Measurements from ENCODE around the gene CUBN.

The CUBN gene

DNA sequence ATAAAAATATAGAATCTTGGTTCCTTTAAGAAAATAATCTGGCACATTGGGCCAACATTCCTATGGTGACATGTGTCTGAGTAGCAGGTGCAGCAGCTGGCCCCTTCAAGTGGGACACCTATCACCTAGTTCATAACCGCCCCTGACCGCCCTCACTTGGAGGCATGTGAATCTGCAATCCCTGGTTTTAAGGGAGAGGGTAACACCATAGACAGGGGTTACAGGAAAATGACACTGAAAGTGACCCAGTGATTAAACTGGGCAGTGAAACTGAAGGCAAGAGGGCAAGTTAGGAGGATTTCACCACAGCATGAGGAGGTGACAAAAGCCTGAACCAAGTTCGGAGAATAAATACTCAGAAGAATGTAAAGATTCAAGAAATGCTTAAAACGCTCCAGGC lies 313.4 kb downstream of the CUBN start:
- H3K4me3 ChIP-seq (ENCODE audit: low read depth, low read length) = peak overlapping the region; percentile 85
- TF ChIP-seq, protein P1, sequence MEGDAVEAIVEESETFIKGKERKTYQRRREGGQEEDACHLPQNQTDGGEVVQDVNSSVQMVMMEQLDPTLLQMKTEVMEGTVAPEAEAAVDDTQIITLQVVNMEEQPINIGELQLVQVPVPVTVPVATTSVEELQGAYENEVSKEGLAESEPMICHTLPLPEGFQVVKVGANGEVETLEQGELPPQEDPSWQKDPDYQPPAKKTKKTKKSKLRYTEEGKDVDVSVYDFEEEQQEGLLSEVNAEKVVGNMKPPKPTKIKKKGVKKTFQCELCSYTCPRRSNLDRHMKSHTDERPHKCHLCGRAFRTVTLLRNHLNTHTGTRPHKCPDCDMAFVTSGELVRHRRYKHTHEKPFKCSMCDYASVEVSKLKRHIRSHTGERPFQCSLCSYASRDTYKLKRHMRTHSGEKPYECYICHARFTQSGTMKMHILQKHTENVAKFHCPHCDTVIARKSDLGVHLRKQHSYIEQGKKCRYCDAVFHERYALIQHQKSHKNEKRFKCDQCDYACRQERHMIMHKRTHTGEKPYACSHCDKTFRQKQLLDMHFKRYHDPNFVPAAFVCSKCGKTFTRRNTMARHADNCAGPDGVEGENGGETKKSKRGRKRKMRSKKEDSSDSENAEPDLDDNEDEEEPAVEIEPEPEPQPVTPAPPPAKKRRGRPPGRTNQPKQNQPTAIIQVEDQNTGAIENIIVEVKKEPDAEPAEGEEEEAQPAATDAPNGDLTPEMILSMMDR (IDR thresholded peaks at IDR 0.05; ENCODE audit: insufficient read depth, low read length, missing control alignments) = no peak
- ChIA-PET CTCF (interaction anchor here (1.3 kb wide), 1 partner anchor 38 kb away, joined by 3 read pairs; no protein-coding TSS in a partner anchor), POLR2A (no interaction called here)
- DNase-seq (ENCODE audit: low read depth, low spot score) = no peak

- no peak overlapping the region for H3K4me3 ChIP-seq (ENCODE audit: low read depth, low read length)
- TF ChIP-seq, protein P1 (IDR thresholded peaks at IDR 0.05; ENCODE audit: insufficient read depth, low read length, missing control alignments) = no peak
- no peak for DNase-seq (ENCODE audit: low read depth, low spot score)
- POLR2A ChIA-PET = no interaction called here
- CTCF ChIA-PET = interaction anchor here (0.7 to 1.4 kb wide), 4 partner anchors 11 to 1381 kb away, joined by 3 to 5 read pairs (median 4); no protein-coding TSS in a partner anchor
Measured at GRCh38 chr10:16814012-16814411, 315.6 kb downstream of the CUBN start.

DNA sequence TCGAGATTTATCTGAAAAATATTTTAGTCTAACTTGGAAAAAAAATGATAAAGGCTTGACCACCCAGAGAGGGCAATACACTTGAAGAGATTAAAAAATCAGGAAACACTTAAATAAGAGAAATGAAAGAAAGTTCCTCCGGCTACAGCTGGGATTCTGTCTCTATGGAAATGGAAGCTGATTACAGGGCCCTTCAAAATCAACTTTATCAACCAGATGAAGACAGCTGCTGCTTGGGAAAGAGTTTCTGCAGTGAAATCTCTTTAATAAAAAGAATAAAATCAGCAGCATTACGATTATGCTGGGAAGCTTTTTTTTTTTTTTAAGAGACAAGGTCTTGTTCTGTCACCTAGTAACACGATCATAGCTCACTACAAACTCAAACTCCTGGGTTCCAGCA lies 316.9 kb downstream of the CUBN start:
- no peak for DNase-seq (ENCODE audit: low read depth, low spot score)
- TF ChIP-seq, protein P1 (IDR thresholded peaks at IDR 0.05; ENCODE audit: insufficient read depth, low read length, missing control alignments) = no peak
- H3K4me3 ChIP-seq (ENCODE audit: low read depth, low read length) = no peak overlapping the region
- POLR2A ChIA-PET = no interaction called here
- CTCF ChIA-PET = interaction anchor here (1.1 kb wide), 1 partner anchor 910 kb away, joined by 4 read pairs; no protein-coding TSS in a partner anchor

DNA sequence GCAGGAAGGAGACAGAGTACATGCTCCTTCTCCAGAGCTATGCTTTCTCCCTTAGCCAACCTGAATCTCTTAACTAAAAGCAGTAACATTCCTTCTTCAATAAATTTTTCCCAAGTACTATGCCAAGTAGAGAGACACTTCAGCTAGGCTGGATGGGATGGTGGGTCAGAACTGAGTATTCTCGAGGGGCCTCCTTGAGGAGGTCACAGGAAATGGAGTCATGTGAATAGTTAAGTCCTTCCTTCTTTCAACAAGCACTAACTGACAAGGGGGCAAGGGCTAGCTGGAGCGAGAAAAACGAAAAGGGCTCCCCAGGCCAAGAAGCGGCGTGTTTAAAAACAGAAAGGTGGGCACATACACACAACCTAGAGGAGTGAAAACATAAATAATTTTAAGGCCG lies 317.8 kb downstream of the CUBN start:
- POLR2A ChIA-PET = no interaction called here
- TF ChIP-seq, protein P1 (IDR thresholded peaks at IDR 0.05; ENCODE audit: insufficient read depth, low read length, missing control alignments) = no peak
- CTCF ChIA-PET = interaction anchor here (1.1 kb wide), 1 partner anchor 909 kb away, joined by 4 read pairs; no protein-coding TSS in a partner anchor

DNA sequence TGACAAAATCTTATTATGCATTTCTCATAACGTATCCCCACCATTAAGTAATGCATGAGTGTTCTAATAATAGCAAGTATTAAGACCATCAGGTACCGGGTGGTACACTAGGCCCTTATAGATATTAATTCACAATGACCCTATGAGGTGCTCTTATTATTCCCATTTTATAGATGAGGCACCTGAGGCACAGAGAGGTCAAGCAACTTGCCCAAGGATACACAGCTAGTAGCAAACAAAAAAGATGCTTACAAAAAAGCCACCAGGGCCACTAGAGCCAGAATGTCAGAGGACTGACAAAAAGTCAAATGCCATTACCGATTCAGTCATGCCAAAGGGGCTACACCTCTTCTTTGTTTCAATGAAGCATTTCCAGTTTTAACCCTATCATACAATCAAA lies 318.3 kb downstream of the CUBN start:
- H3K4me3 ChIP-seq (ENCODE audit: low read depth, low read length) = no peak overlapping the region
- ChIA-PET CTCF (interaction anchor here (1.1 kb wide), 1 partner anchor 909 kb away, joined by 4 read pairs; no protein-coding TSS in a partner anchor), POLR2A (no interaction called here)
- no peak for DNase-seq (ENCODE audit: low read depth, low spot score)
- TF ChIP-seq, protein P1 (IDR thresholded peaks at IDR 0.05; ENCODE audit: insufficient read depth, low read length, missing control alignments) = no peak

More for the DNA sequence above, 317.8 kb downstream of the CUBN start:
- no peak for DNase-seq (ENCODE audit: low read depth, low spot score)
- no peak overlapping the region for H3K4me3 ChIP-seq (ENCODE audit: low read depth, low read length)

GRCh38 chr10:16809074-16809718 lies 320.4 kb downstream of the CUBN start:
- POLR2A ChIA-PET = no interaction called here
- no peak for DNase-seq (ENCODE audit: low read depth, low spot score)
- H3K4me3 ChIP-seq (ENCODE audit: low read depth, low read length) = no peak overlapping the region
- TF ChIP-seq, protein P1 (IDR thresholded peaks at IDR 0.05; ENCODE audit: insufficient read depth, low read length, missing control alignments) = peak; percentile 46
- CTCF ChIA-PET = interaction anchor here (0.7 to 1.6 kb wide), 8 partner anchors 9 to 1381 kb away, joined by 3 to 6 read pairs (median 3); no protein-coding TSS in a partner anchor

Data from AG04449 (cell line).